ENCODE data around the gene CIROP.

Gene CIROP, protein sequence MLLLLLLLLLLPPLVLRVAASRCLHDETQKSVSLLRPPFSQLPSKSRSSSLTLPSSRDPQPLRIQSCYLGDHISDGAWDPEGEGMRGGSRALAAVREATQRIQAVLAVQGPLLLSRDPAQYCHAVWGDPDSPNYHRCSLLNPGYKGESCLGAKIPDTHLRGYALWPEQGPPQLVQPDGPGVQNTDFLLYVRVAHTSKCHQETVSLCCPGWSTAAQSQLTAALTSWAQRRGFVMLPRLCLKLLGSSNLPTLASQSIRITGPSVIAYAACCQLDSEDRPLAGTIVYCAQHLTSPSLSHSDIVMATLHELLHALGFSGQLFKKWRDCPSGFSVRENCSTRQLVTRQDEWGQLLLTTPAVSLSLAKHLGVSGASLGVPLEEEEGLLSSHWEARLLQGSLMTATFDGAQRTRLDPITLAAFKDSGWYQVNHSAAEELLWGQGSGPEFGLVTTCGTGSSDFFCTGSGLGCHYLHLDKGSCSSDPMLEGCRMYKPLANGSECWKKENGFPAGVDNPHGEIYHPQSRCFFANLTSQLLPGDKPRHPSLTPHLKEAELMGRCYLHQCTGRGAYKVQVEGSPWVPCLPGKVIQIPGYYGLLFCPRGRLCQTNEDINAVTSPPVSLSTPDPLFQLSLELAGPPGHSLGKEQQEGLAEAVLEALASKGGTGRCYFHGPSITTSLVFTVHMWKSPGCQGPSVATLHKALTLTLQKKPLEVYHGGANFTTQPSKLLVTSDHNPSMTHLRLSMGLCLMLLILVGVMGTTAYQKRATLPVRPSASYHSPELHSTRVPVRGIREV

GRCh38 chr14:23104591-23105347, at the start of gene CIROP:
Gene CIROP, minus strand, starts transcription at chr14:23104989. Its CDS starts 69 bp downstream, at chr14:23104920.
- in situ Hi-C loops (cut with HindIII; ENCODE audit: low pct_unique_long_range_greater_than_20kb, low sequenced_read_pairs), result no loop called here
- TF ChIP-seq JUND (IDR thresholded peaks at IDR 0.05; ENCODE audit: low read depth), result no peak
- no peak for DNase-seq (ENCODE audit: low read depth in 1 of 2, low spot score in 1 of 2)

DNA sequence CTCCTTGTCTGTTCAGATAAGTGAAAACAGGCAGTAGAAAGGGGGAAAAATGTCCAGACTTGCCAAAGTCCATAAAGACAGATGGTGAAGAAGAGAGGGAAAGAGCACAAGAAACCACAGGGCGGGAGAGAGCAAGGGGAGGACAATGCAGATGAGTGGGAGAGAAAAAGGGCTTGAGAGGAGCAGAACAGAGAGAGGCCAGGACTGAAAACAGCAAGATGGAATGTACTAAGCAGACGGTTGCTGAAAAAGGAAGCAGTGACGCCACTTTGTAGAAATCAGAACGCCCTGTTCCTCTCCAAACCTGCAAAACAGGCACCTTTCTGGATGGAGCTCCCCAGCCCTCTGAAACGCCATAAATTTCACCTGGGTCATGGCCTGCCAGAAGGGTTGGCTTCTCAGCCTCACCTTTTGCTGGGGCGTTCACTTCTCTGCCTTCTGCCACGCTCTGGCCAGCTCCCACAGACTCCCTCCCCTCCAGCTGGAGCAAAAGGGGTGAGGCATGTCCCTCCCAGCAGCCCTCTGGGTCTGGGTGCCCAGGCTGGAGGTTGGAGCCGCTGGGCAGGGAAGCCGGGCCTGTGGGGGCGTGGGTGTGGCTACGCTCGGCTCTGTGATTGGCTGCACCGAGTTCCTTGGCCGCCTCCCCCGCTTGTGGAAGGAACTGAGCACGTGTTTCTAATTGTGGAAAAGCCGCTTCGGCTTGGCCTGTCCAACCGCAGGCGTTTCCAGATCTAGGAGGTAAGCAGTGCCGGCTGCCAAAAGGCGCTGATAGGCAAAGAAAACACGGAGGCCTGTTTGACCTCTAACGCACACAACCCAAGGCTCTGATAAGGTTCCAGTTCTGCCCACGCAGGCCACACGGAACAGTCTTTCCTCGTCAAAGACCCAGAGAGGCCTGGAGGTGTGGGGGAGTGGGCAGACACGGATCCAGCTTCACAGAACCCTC, 49.3 kb upstream of the CIROP start:
- in situ Hi-C loops (cut with HindIII; ENCODE audit: low pct_unique_long_range_greater_than_20kb, low sequenced_read_pairs), result no loop called here
- peak; percentile 33 to 92 for DNase-seq (ENCODE audit: low read depth in 1 of 2, low spot score in 1 of 2)

DNA sequence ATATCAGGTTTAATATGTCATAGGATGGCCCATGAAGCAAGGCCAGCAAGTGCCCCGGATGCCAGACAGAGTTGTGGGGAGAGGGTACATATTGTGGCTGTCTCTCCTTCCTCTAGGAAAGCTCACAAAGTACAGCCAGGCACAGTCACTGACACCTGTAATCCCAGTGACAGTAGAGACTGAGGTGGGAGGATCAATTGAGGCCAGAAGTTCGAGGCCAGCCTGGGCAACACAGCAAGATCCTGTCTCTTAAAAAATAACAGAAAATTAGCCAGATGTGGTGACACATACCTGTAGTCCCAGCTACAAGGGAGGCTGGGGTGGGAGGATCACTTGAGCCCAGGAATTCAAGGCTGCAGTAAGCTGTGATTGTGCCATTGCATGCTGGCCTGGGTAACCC, 46.6 kb upstream of the CIROP start:
- no peak for TF ChIP-seq JUND (IDR thresholded peaks at IDR 0.05; ENCODE audit: low read depth)
- DNase-seq (ENCODE audit: low read depth in 1 of 2, low spot score in 1 of 2), result no peak
- in situ Hi-C loops (cut with HindIII; ENCODE audit: low pct_unique_long_range_greater_than_20kb, low sequenced_read_pairs), result no loop called here

More for the DNA sequence above, 49.3 kb upstream of the CIROP start:
- TF ChIP-seq JUND (IDR thresholded peaks at IDR 0.05; ENCODE audit: low read depth), result no peak

GRCh38 chr14:23149745-23150144, 45.0 kb upstream of the CIROP start:
- no peak for DNase-seq (ENCODE audit: low read depth in 1 of 2, low spot score in 1 of 2)
- in situ Hi-C loops (cut with HindIII; ENCODE audit: low pct_unique_long_range_greater_than_20kb, low sequenced_read_pairs), result no loop called here
- TF ChIP-seq JUND (IDR thresholded peaks at IDR 0.05; ENCODE audit: low read depth), result no peak

DNA sequence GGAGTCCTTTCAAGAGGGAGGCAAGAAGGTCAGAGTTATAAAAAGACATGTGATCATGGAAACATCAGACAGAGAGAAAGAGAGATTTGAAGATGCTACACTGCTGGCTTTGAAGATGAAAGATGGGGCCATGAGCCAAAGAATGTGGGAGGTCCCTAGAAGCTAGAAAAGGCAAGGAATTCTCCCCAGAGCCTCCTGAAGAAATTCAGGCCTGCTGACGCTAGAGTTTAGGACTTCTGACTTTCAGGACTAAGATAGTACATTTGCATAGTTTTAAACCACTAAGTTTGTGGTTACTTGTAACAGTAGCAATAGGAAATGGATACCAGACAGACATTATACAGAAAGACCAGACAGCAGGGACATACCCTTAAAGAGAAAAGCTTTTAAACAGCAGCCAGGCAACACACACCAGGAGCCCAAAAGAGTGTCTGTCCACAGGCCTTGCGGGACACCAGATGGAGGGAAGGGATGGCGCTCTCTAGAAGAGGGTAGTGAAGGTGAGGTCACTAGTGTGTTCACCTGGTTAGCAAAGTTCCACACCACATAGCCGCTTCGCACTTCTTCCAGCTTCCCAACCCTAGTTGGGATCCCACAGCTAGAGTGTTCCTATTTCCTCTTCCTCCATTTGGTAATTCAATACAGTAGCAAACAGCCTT, 43.9 kb upstream of the CIROP start:
- DNase-seq (ENCODE audit: low read depth in 1 of 2, low spot score in 1 of 2), result no peak
- TF ChIP-seq JUND (IDR thresholded peaks at IDR 0.05; ENCODE audit: low read depth), result no peak
- in situ Hi-C loops (cut with HindIII; ENCODE audit: low pct_unique_long_range_greater_than_20kb, low sequenced_read_pairs), result no loop called here

- TF ChIP-seq JUND (IDR thresholded peaks at IDR 0.05; ENCODE audit: low read depth), result no peak
- no peak for DNase-seq (ENCODE audit: low read depth in 1 of 2, low spot score in 1 of 2)
- in situ Hi-C loops (cut with HindIII; ENCODE audit: low pct_unique_long_range_greater_than_20kb, low sequenced_read_pairs), result no loop called here
Measured at GRCh38 chr14:23147676-23148075, 42.9 kb upstream of the CIROP start.

- DNase-seq (ENCODE audit: low read depth in 1 of 2, low spot score in 1 of 2), result no peak
- in situ Hi-C loops (cut with HindIII; ENCODE audit: low pct_unique_long_range_greater_than_20kb, low sequenced_read_pairs), result no loop called here
- no peak for TF ChIP-seq JUND (IDR thresholded peaks at IDR 0.05; ENCODE audit: low read depth)
Measured at GRCh38 chr14:23146980-23147379, 42.2 kb upstream of the CIROP start.

DNA sequence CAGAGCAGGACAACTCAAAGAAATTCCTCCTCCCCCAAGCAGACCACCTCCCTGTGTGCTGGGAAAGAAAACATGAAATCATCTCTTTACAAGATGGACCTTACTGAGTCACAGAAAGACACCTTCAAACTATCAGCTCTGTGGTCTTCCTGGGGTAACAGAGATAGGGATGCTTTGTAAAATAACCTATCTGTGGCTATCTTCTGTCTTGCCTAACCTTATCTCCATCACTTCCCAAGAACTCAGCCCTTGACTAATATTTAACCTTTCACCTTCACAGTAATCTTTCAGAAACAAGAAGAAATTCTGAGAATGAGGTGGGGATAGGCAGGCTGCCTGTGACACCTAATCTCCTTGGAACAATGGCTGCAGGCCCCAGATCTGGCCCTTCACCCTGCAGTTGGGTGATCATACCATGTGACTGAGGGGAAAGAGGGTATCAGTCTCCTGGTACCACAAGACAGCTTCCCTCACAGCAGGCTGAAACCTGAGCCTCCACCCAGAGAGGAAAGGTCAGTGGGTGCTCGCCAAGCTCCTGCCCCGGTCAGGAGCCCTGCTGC, 41.6 kb upstream of the CIROP start:
- no peak for DNase-seq (ENCODE audit: low read depth in 1 of 2, low spot score in 1 of 2)
- in situ Hi-C loops (cut with HindIII; ENCODE audit: low pct_unique_long_range_greater_than_20kb, low sequenced_read_pairs), result no loop called here
- TF ChIP-seq JUND (IDR thresholded peaks at IDR 0.05; ENCODE audit: low read depth), result no peak

DNA sequence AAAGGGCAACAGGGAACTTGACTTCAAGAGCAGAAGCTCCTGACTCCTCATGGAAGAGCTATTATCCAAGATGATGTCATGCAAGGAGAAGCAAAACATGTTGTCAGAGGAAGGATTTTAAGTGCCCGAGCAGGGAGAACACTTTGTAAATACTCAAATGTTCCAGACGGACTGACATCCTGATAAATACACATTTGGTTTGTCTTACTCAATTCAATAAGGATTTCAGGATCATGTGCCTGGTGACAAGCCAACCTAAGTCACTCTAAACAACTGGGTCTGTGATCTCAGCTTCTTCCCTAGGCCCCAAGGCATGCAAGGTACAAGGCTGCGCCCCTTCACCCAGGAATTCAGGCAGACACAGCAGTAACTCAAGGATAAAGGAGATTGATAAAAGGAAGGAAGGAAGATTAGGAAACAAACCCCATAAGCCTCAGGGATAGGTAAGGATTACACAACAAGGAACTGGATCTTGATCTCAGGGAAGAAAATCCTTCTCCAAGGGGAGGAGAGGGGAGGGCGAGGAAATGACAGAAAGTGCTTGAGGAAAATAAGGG, 41.1 kb upstream of the CIROP start:
- peak in 1 of 2 experiments; percentile 10 for DNase-seq (ENCODE audit: low read depth in 1 of 2, low spot score in 1 of 2)
- in situ Hi-C loops (cut with HindIII; ENCODE audit: low pct_unique_long_range_greater_than_20kb, low sequenced_read_pairs), result no loop called here
- TF ChIP-seq JUND (IDR thresholded peaks at IDR 0.05; ENCODE audit: low read depth), result no peak

- no peak for DNase-seq (ENCODE audit: low read depth in 1 of 2, low spot score in 1 of 2)
- TF ChIP-seq JUND (IDR thresholded peaks at IDR 0.05; ENCODE audit: low read depth), result no peak
Measured at GRCh38 chr14:23143911-23144310, 39.1 kb upstream of the CIROP start.

GRCh38 chr14:23142826-23143225, 38.0 kb upstream of the CIROP start:
- no peak for DNase-seq (ENCODE audit: low read depth in 1 of 2, low spot score in 1 of 2)
- TF ChIP-seq JUND (IDR thresholded peaks at IDR 0.05; ENCODE audit: low read depth), result no peak
- in situ Hi-C loops (cut with HindIII; ENCODE audit: low pct_unique_long_range_greater_than_20kb, low sequenced_read_pairs), result no loop called here

More at GRCh38 chr14:23143911-23144310, 39.1 kb upstream of the CIROP start:
- in situ Hi-C loops (cut with HindIII; ENCODE audit: low pct_unique_long_range_greater_than_20kb, low sequenced_read_pairs), result no loop called here
